T-helper 17 cell (primary cell): ENCODE results near the gene GNG12. TPM values are rescaled to one million over a fixed set of nuclear protein-coding genes. Genes with fewer than 3 reads are reported as not detected.

Experiments used
- ATAC-seq: fragments of 150-1000 bp; cut with Tn5 transposase; 2 replicates; pipeline ENCODE4 v1.10.0; 2021; ENCODE audit warnings: mild to moderate bottlenecking, moderate library complexity
- DNase-seq, 3 donors: peaks; one replicate each; pipeline versions ENCODE4 v3.0.0 to v3.0.0-alpha.2; 2020 to 2021
- H3K9me3 ChIP-seq: one replicate; pipeline ENCODE4 v1.7.0; 2013; ENCODE audit warnings: low read length, mild to moderate bottlenecking; ENCODE audit not compliant: control insufficient read depth, poor library complexity, severe bottlenecking
- H3K27ac Mint-ChIP-seq: one replicate; pipeline ENCODE4 v1.8.0; 2022; ENCODE audit warnings: mild to moderate bottlenecking, moderate library complexity, mixed read lengths
- H3K27me3 Mint-ChIP-seq: one replicate; pipeline ENCODE4 v1.8.0; 2022; ENCODE audit warnings: mixed read lengths
- H3K36me3 Mint-ChIP-seq: one replicate; pipeline ENCODE4 v1.8.0; 2022; ENCODE audit warnings: low read depth, mixed read lengths
- H3K4me1 Mint-ChIP-seq: one replicate; pipeline ENCODE4 v1.8.0; 2022; ENCODE audit warnings: mild to moderate bottlenecking, mixed read lengths
- H3K4me3 Mint-ChIP-seq: one replicate; pipeline ENCODE4 v1.8.0; 2022; ENCODE audit warnings: mild to moderate bottlenecking, moderate library complexity, mixed read lengths
- total RNA-seq, 4 donors: library from RNA in 2 of 4; stranded (reverse) in 2 of 4; gene quantifications; one replicate each; pipeline ENCODE4 v1.2.3 and lab custom pipeline; 2022 to 2026

GNG12 gene
- total RNA-seq, 2 donors from 2014 or later: not detected

GRCh38 chr1:67795179-67795912, 37.9 kb downstream of the GNG12 start:
- Mint-ChIP-seq H3K36me3 (peaks cover 2% of the 10 kb centered on the region), H3K4me1 (no peaks in the 10 kb centered on the region), H3K27me3 (peaks cover 50% of the 10 kb centered on the region), H3K4me3 (no peak overlapping the region), H3K27ac (peak overlapping the region; percentile 39)
- no peak for ATAC-seq
- H3K9me3 ChIP-seq: no peaks in the 10 kb centered on the region
- no peak for DNase-seq

- ATAC-seq: no peak
- H3K27me3 Mint-ChIP-seq: peaks cover 54% of the 10 kb centered on the region
- H3K36me3 Mint-ChIP-seq: peaks cover 2% of the 10 kb centered on the region
- H3K9me3 ChIP-seq: no peaks in the 10 kb centered on the region
- H3K4me3 Mint-ChIP-seq: no peak overlapping the region
- DNase-seq: no peak
- no peak overlapping the region for H3K27ac Mint-ChIP-seq
- no peaks in the 10 kb centered on the region for H3K4me1 Mint-ChIP-seq
Measured at GRCh38 chr1:67793562-67793961, 39.7 kb downstream of the GNG12 start.

- H3K4me1 Mint-ChIP-seq: no peaks in the 10 kb centered on the region
- H3K9me3 ChIP-seq: no peaks in the 10 kb centered on the region
- no peak for ATAC-seq
- no peak overlapping the region for H3K27ac Mint-ChIP-seq
- peaks cover 2% of the 10 kb centered on the region for H3K36me3 Mint-ChIP-seq
- peaks cover 48% of the 10 kb centered on the region for H3K27me3 Mint-ChIP-seq
- no peak for DNase-seq
- no peak overlapping the region for H3K4me3 Mint-ChIP-seq
Measured at GRCh38 chr1:67792741-67793458, 40.4 kb downstream of the GNG12 start.

- Mint-ChIP-seq H3K27ac (no peak overlapping the region), H3K4me3 (no peak overlapping the region), H3K4me1 (peaks cover under 1% of the 10 kb centered on the region), H3K27me3 (peaks cover 41% of the 10 kb centered on the region), H3K36me3 (peaks cover 2% of the 10 kb centered on the region)
- no peaks in the 10 kb centered on the region for H3K9me3 ChIP-seq
- DNase-seq: no peak
- ATAC-seq: no peak
Measured at GRCh38 chr1:67792103-67792502, 41.2 kb downstream of the GNG12 start.

GRCh38 chr1:67791686-67792085, 41.6 kb downstream of the GNG12 start:
- Mint-ChIP-seq H3K27ac (no peak overlapping the region), H3K4me1 (peaks cover 2% of the 10 kb centered on the region), H3K27me3 (peaks cover 41% of the 10 kb centered on the region), H3K36me3 (peaks cover 2% of the 10 kb centered on the region), H3K4me3 (no peak overlapping the region)
- ATAC-seq (no peak), DNase-seq (no peak)
- no peaks in the 10 kb centered on the region for H3K9me3 ChIP-seq

- H3K4me3 Mint-ChIP-seq: no peak overlapping the region
- peaks cover 2% of the 10 kb centered on the region for H3K4me1 Mint-ChIP-seq
- no peak for DNase-seq
- peaks cover 41% of the 10 kb centered on the region for H3K27me3 Mint-ChIP-seq
- no peak for ATAC-seq
- H3K9me3 ChIP-seq: no peaks in the 10 kb centered on the region
- no peak overlapping the region for H3K27ac Mint-ChIP-seq
- H3K36me3 Mint-ChIP-seq: peaks cover 2% of the 10 kb centered on the region
Measured at GRCh38 chr1:67791261-67791660, 42.0 kb downstream of the GNG12 start.

- DNase-seq (no peak), ATAC-seq (no peak)
- no peaks in the 10 kb centered on the region for H3K9me3 ChIP-seq
- H3K4me1 Mint-ChIP-seq: peaks cover 2% of the 10 kb centered on the region
- H3K4me3 Mint-ChIP-seq: no peak overlapping the region
- peaks cover 2% of the 10 kb centered on the region for H3K36me3 Mint-ChIP-seq
- peaks cover 38% of the 10 kb centered on the region for H3K27me3 Mint-ChIP-seq
- H3K27ac Mint-ChIP-seq: no peak overlapping the region
Measured at GRCh38 chr1:67790201-67790692, 43.0 kb downstream of the GNG12 start.

- peaks cover 31% of the 10 kb centered on the region for H3K27me3 Mint-ChIP-seq
- H3K36me3 Mint-ChIP-seq: no peaks in the 10 kb centered on the region
- H3K4me3 Mint-ChIP-seq: no peak overlapping the region
- H3K27ac Mint-ChIP-seq: no peak overlapping the region
- DNase-seq (no peak), ATAC-seq (no peak)
- H3K4me1 Mint-ChIP-seq: peaks cover 2% of the 10 kb centered on the region
- no peaks in the 10 kb centered on the region for H3K9me3 ChIP-seq
Measured at GRCh38 chr1:67789551-67789950, 43.7 kb downstream of the GNG12 start.

GRCh38 chr1:67788904-67789303, 44.4 kb downstream of the GNG12 start:
- DNase-seq (no peak), ATAC-seq (no peak)
- H3K9me3 ChIP-seq: no peaks in the 10 kb centered on the region
- Mint-ChIP-seq H3K27me3 (peaks cover 24% of the 10 kb centered on the region), H3K4me1 (peaks cover 2% of the 10 kb centered on the region), H3K4me3 (no peak overlapping the region), H3K27ac (no peak overlapping the region), H3K36me3 (no peaks in the 10 kb centered on the region)

GRCh38 chr1:67788238-67788790, 45.0 kb downstream of the GNG12 start:
- Mint-ChIP-seq H3K36me3 (no peaks in the 10 kb centered on the region), H3K27ac (no peak overlapping the region), H3K27me3 (peaks cover 19% of the 10 kb centered on the region), H3K4me1 (peaks cover 2% of the 10 kb centered on the region), H3K4me3 (no peak overlapping the region)
- DNase-seq (no peak), ATAC-seq (no peak)
- H3K9me3 ChIP-seq: no peaks in the 10 kb centered on the region

GRCh38 chr1:67787746-67788145, 45.5 kb downstream of the GNG12 start:
- ATAC-seq: no peak
- H3K9me3 ChIP-seq: no peaks in the 10 kb centered on the region
- DNase-seq: no peak
- H3K4me3 Mint-ChIP-seq: no peak overlapping the region
- no peak overlapping the region for H3K27ac Mint-ChIP-seq
- H3K4me1 Mint-ChIP-seq: peaks cover 2% of the 10 kb centered on the region
- no peaks in the 10 kb centered on the region for H3K36me3 Mint-ChIP-seq
- peaks cover 19% of the 10 kb centered on the region for H3K27me3 Mint-ChIP-seq

- Mint-ChIP-seq H3K27me3 (peaks cover 21% of the 10 kb centered on the region), H3K4me3 (no peak overlapping the region), H3K27ac (no peak overlapping the region), H3K36me3 (no peaks in the 10 kb centered on the region), H3K4me1 (peaks cover 2% of the 10 kb centered on the region)
- DNase-seq (no peak), ATAC-seq (no peak)
- H3K9me3 ChIP-seq: no peaks in the 10 kb centered on the region
Measured at GRCh38 chr1:67785847-67786753, 47.2 kb downstream of the GNG12 start.
